ENCODE results near the gene NAA16.

NAA16 gene

GRCh38 chr13:41310963-41311405 lies at the start of gene NAA16:
Gene NAA16, plus strand, starts transcription at chr13:41311267. Its CDS starts 262 bp downstream, at chr13:41311529.
- H4K20me1 ChIP-seq (ENCODE audit: insufficient read depth): no peaks in the 10 kb centered on the region
- H3K36me3 ChIP-seq (ENCODE audit: insufficient read depth): no peaks in the 10 kb centered on the region
- H3K79me2 ChIP-seq (ENCODE audit: insufficient read depth, low read depth): peaks cover 48% of the 10 kb centered on the region
- H3K4me3 ChIP-seq (IDR thresholded peaks at IDR 0.05; ENCODE audit: insufficient read depth, low read depth, low read length): no peak within 1 kb of the TSS
- no peaks in the 10 kb centered on the region for H3K27me3 ChIP-seq (ENCODE audit: insufficient read depth, low read depth)
- H2AFZ ChIP-seq (ENCODE audit: low read depth): peak within 1 kb of the TSS; percentile 91
- peak within 1 kb of the TSS; percentile 82 for H3K27ac ChIP-seq
- H3K4me2 ChIP-seq: peak within 1 kb of the TSS; percentile 95
- peak within 1 kb of the TSS; percentile 88 for H3K9ac ChIP-seq
- H3K4me1 ChIP-seq (ENCODE audit: low read depth, poor library complexity, severe bottlenecking): peaks cover 30% of the 10 kb centered on the region
- no peak for TF ChIP-seq CTCF (conservative IDR thresholded peaks at IDR 0.05; ENCODE audit: low read depth, low read length)

GRCh38 chr13:41263261-41263971 lies 47.7 kb upstream of the NAA16 start, which contains the start of gene MTRF1:
Gene MTRF1, minus strand, starts transcription at chr13:41263576. Its CDS starts 2,669 bp downstream, at chr13:41260907.
- Histone ChIP-seq H3K4me1 (ENCODE audit: low read depth, poor library complexity, severe bottlenecking) (peaks cover 11% of the 10 kb centered on the region), H3K27me3 (ENCODE audit: insufficient read depth, low read depth) (no peaks in the 10 kb centered on the region), H2AFZ (ENCODE audit: low read depth) (peak within 1 kb of the TSS; percentile 82), H3K4me2 (peak within 1 kb of the TSS; percentile 71), H3K79me2 (ENCODE audit: insufficient read depth, low read depth) (no peaks in the 10 kb centered on the region), H3K4me3 (IDR thresholded peaks at IDR 0.05; ENCODE audit: insufficient read depth, low read depth, low read length) (no peak within 1 kb of the TSS), H3K9ac (peak within 1 kb of the TSS; percentile 45; the same call in 1 of the 2 replicates), H4K20me1 (ENCODE audit: insufficient read depth) (no peaks in the 10 kb centered on the region), H3K36me3 (ENCODE audit: insufficient read depth) (no peaks in the 10 kb centered on the region), H3K27ac (peak within 1 kb of the TSS; percentile 41)
- no peak for TF ChIP-seq CTCF (conservative IDR thresholded peaks at IDR 0.05; ENCODE audit: low read depth, low read length)

- H3K36me3 ChIP-seq (ENCODE audit: insufficient read depth): no peaks in the 10 kb centered on the region
- TF ChIP-seq CTCF (conservative IDR thresholded peaks at IDR 0.05; ENCODE audit: low read depth, low read length): no peak
- H3K27ac ChIP-seq: no peak overlapping the region
- no peaks in the 10 kb centered on the region for H3K79me2 ChIP-seq (ENCODE audit: insufficient read depth, low read depth)
- no peak overlapping the region for H3K9ac ChIP-seq
- H3K4me1 ChIP-seq (ENCODE audit: low read depth, poor library complexity, severe bottlenecking): peaks cover 11% of the 10 kb centered on the region
- H3K27me3 ChIP-seq (ENCODE audit: insufficient read depth, low read depth): no peaks in the 10 kb centered on the region
- H4K20me1 ChIP-seq (ENCODE audit: insufficient read depth): no peaks in the 10 kb centered on the region
- H3K4me2 ChIP-seq: no peak overlapping the region
- H2AFZ ChIP-seq (ENCODE audit: low read depth): no peak overlapping the region
- H3K4me3 ChIP-seq (IDR thresholded peaks at IDR 0.05; ENCODE audit: insufficient read depth, low read depth, low read length): no peak overlapping the region
Observed at GRCh38 chr13:41267106-41267505, 44.0 kb upstream of the NAA16 start.

- no peak for TF ChIP-seq CTCF (conservative IDR thresholded peaks at IDR 0.05; ENCODE audit: low read depth, low read length)
- Histone ChIP-seq H3K4me2 (no peak overlapping the region), H2AFZ (ENCODE audit: low read depth) (no peak overlapping the region), H3K27ac (no peak overlapping the region), H3K27me3 (ENCODE audit: insufficient read depth, low read depth) (no peaks in the 10 kb centered on the region), H3K36me3 (ENCODE audit: insufficient read depth) (no peaks in the 10 kb centered on the region), H3K79me2 (ENCODE audit: insufficient read depth, low read depth) (no peaks in the 10 kb centered on the region), H4K20me1 (ENCODE audit: insufficient read depth) (no peaks in the 10 kb centered on the region), H3K9ac (no peak overlapping the region), H3K4me1 (ENCODE audit: low read depth, poor library complexity, severe bottlenecking) (peaks cover 7% of the 10 kb centered on the region), H3K4me3 (IDR thresholded peaks at IDR 0.05; ENCODE audit: insufficient read depth, low read depth, low read length) (no peak overlapping the region)
Observed at GRCh38 chr13:41268764-41269163, 42.3 kb upstream of the NAA16 start.

Data from KMS-11 (cell line).